IMR-90 (cell line): Measurements from ENCODE around the gene DDX10. TPM values are rescaled to one million over a fixed set of nuclear protein-coding genes. Genes with fewer than 3 reads are reported as not detected.

ENCODE experiments used
- ATAC-seq: fragments of 200-7000 bp; cut with Tn5 transposase; 2 replicates; pipeline ENCODE4 v1.9.1; 2020; ENCODE audit warnings: low read depth, mild to moderate bottlenecking, moderate library complexity
- BruUV-seq: library from RNA; stranded (reverse); fragments of 400-500 nt; replicated peaks from 2 replicates; lab custom pipeline; 2021; lab: Mats Ljungman, UMichigan
- CTCF ChIA-PET: fragments of 300-600 bp; formaldehyde crosslinking; extraction: SDS; loops from one replicate; lab custom pipeline; 2021; ENCODE audit warnings: antibody characterized with exemption; lab: Yijun Ruan, JAX
- POLR2A ChIA-PET: fragments of 300-600 bp; sonication (Branson Sonifier 250); formaldehyde crosslinking; loops from one replicate; lab custom pipeline; 2022; ENCODE audit warnings: antibody characterized with exemption; ENCODE audit not compliant: unreplicated experiment; lab: Charles Lee
- DNase-seq: peaks from one replicate; pipeline ENCODE4 v3.0.0; 2013
- H2AFZ ChIP-seq: replicated peaks from 2 replicates; pipeline ENCODE3; 2013; ENCODE audit warnings: low read length, mild to moderate bottlenecking; ENCODE audit not compliant: poor library complexity
- H2AK5ac ChIP-seq: 2 replicates; pipeline ENCODE4 v1.6.1; 2013; ENCODE audit warnings: low read depth, low read length, inconsistent platforms
- H2AK9ac ChIP-seq: replicated peaks from 2 replicates; pipeline ENCODE3; 2013; ENCODE audit warnings: mild to moderate bottlenecking, low read depth, low read length, moderate library complexity; ENCODE audit not compliant: poor library complexity
- H2BK120ac ChIP-seq: 2 replicates; pipeline ENCODE4 v1.6.1; 2013; ENCODE audit warnings: low read depth, low read length, inconsistent platforms
- H2BK15ac ChIP-seq: 3 replicates; pipeline ENCODE4 v1.6.1; 2013; ENCODE audit warnings: low read depth, low read length, inconsistent platforms
- H2BK20ac ChIP-seq: 2 replicates; pipeline ENCODE4 v1.6.1; 2013; ENCODE audit warnings: low read depth, mild to moderate bottlenecking, inconsistent platforms, low read length, moderate library complexity
- H2BK5ac ChIP-seq: 2 replicates; pipeline ENCODE4 v1.6.1; 2013; ENCODE audit warnings: mild to moderate bottlenecking, low read depth, low read length, inconsistent platforms; ENCODE audit not compliant: poor library complexity, severe bottlenecking
- H3K14ac ChIP-seq: replicated peaks from 2 replicates; pipeline ENCODE4 v1.6.1; 2013; ENCODE audit warnings: low read depth, low read length, inconsistent platforms
- H3K18ac ChIP-seq: 2 replicates; pipeline ENCODE4 v1.6.1; 2013; ENCODE audit warnings: low read depth, low read length, control low read depth
- H3K23ac ChIP-seq: 2 replicates; pipeline ENCODE4 v1.6.1; 2013; ENCODE audit warnings: low read depth, low read length, inconsistent platforms
- H3K27ac ChIP-seq: 2 replicates; pipeline ENCODE4 v1.5.1; 2013; ENCODE audit warnings: mild to moderate bottlenecking, control low read depth, low read length; ENCODE audit not compliant: insufficient read depth
- H3K27me3 ChIP-seq: 2 replicates; pipeline ENCODE4 v1.6.1; 2013; ENCODE audit warnings: low read length; ENCODE audit not compliant: control insufficient read depth, insufficient read depth
- H3K36me3 ChIP-seq: 2 replicates; pipeline ENCODE4 v1.6.1; 2013; ENCODE audit warnings: low read length, mixed read lengths; ENCODE audit not compliant: control insufficient read depth, insufficient read depth
- H3K4ac ChIP-seq: 2 replicates; pipeline ENCODE4 v1.6.1; 2013; ENCODE audit warnings: low read depth, low read length, inconsistent platforms
- H3K4me1 ChIP-seq: 2 replicates; pipeline ENCODE4 v1.6.1; 2013; ENCODE audit warnings: low read length, mixed read lengths; ENCODE audit not compliant: control insufficient read depth, insufficient read depth
- H3K4me2 ChIP-seq: 2 replicates; pipeline ENCODE4 v1.6.1; 2013; ENCODE audit warnings: low read depth, mild to moderate bottlenecking, control low read depth, low read length, moderate library complexity
- H3K4me3 ChIP-seq: 2 replicates; pipeline ENCODE4 v1.5.1; 2013; ENCODE audit warnings: low read depth, mild to moderate bottlenecking, control low read depth, low read length, moderate library complexity; ENCODE audit not compliant: insufficient read depth
- H3K56ac ChIP-seq: 2 replicates; pipeline ENCODE4 v1.6.1; 2013; ENCODE audit warnings: low read length, inconsistent platforms; ENCODE audit not compliant: insufficient read depth; ENCODE audit errors: extremely low read depth
- H3K79me1 ChIP-seq, 2 experiments: 2 replicates each; pipeline ENCODE4 v1.6.1; 2013; ENCODE audit warnings: low read length in 2 of 2, inconsistent platforms in 1 of 2, low read depth in 1 of 2
- H3K9ac ChIP-seq: 2 replicates; pipeline ENCODE4 v1.6.1; 2013; ENCODE audit warnings: low read depth, low read length, control low read depth
- H3K9me1 ChIP-seq: 2 replicates; pipeline ENCODE4 v1.6.1; 2013; ENCODE audit warnings: low read length, inconsistent platforms; ENCODE audit not compliant: insufficient read depth
- H3K9me3 ChIP-seq: 2 replicates; pipeline ENCODE4 v1.6.1; 2013; ENCODE audit warnings: low read length; ENCODE audit not compliant: control insufficient read depth, insufficient read depth
- H4K20me1 ChIP-seq: 2 replicates; pipeline ENCODE4 v1.6.1; 2013; ENCODE audit warnings: low read length, inconsistent platforms; ENCODE audit not compliant: insufficient read depth
- H4K5ac ChIP-seq: 2 replicates; pipeline ENCODE4 v1.6.1; 2013; ENCODE audit warnings: mild to moderate bottlenecking, low read depth, low read length, control low read depth
- H4K8ac ChIP-seq, 2 experiments: 2 replicates each; pipeline ENCODE4 v1.6.1; 2013; ENCODE audit warnings: low read depth in 2 of 2, low read length in 2 of 2, control low read depth in 1 of 2, inconsistent platforms in 1 of 2
- H4K91ac ChIP-seq: 2 replicates; pipeline ENCODE4 v1.6.1; 2013; ENCODE audit warnings: low read depth, low read length, inconsistent platforms; ENCODE audit not compliant: insufficient read depth
- FOS ChIP-seq: fragments of 150-350 bp; IDR thresholded peaks from 2 replicates; pipeline ENCODE4 v1.6.1; 2016; ENCODE audit warnings: low read depth, low read length
- MAFK ChIP-seq: IDR thresholded peaks from 2 replicates; pipeline ENCODE4 v1.6.1; 2012; ENCODE audit warnings: low read depth, low read length, improper control_type of control experiment
- RAD21 ChIP-seq: IDR thresholded peaks from 2 replicates; pipeline ENCODE4 v1.6.1; 2012; ENCODE audit warnings: low read length, improper control_type of control experiment
- SMC3 ChIP-seq: fragments of 150-350 bp; IDR thresholded peaks from 2 replicates; pipeline ENCODE4 v1.6.1; 2016; ENCODE audit warnings: low read depth, mild to moderate bottlenecking, antibody characterized with exemption, low read length, moderate library complexity
- WGBS, 2 experiments: methylation state at CpG; one replicate each; pipeline versions ENCODE4 v1.1.5 to v1.1.7; 2013; ENCODE audit warnings: missing lambda C conversion rate in 2 of 2; ENCODE audit not compliant: insufficient read length in 1 of 2; ENCODE audit errors: extremely low coverage in 2 of 2; 5-methylcytosine and 5-hydroxymethylcytosine counted together
- dilution Hi-C: fragments of 300-500 bp; cut with HindIII; formaldehyde crosslinking; loops from one replicate; pipeline ENCODE4 v1.14.3; 2018; ENCODE audit warnings: low sequenced_read_pairs; ENCODE audit not compliant: unreplicated experiment
- in situ Hi-C: fragments of 300-500 bp; cut with MboI; formaldehyde crosslinking; loops from 3 replicates; pipeline ENCODE4 v1.14.3; 2019; ENCODE audit warnings: low sequenced_read_pairs, inconsistent platforms, mixed read lengths
- intact Hi-C: fragments of 100-400 bp; cut with micrococcal nuclease; formaldehyde crosslinking; loops from 2 replicates; pipeline ENCODE4 v1.10.0; 2022
- polyA plus RNA-seq, 3 experiments: library from polyadenylated mRNA; depleted of rRNA; stranded (reverse); fragments of >200 nt; gene quantifications; 2 replicates each; pipeline ENCODE4 v1.2.3, GENCODE V29; 2012; ENCODE audit warnings: low replicate concordance in 1 of 3
- total RNA-seq: library from RNA; depleted of rRNA; stranded (reverse); fragments of >200 nt; gene quantifications from 2 replicates; pipeline ENCODE4 v1.2.3, GENCODE V29; 2012
- TF ChIP-seq, protein P1 (sequence below): fragments of 150-350 bp; IDR thresholded peaks from 2 replicates; pipeline ENCODE4 v1.6.1; 2016; ENCODE audit warnings: low read depth, mild to moderate bottlenecking, low read length, moderate library complexity, borderline replicate concordance

DDX10 gene
- total and polyA plus RNA-seq, 2 of the 4 experiments (the other 2 are of a cell fraction): 20.0 to 31.9 TPM

DNA sequence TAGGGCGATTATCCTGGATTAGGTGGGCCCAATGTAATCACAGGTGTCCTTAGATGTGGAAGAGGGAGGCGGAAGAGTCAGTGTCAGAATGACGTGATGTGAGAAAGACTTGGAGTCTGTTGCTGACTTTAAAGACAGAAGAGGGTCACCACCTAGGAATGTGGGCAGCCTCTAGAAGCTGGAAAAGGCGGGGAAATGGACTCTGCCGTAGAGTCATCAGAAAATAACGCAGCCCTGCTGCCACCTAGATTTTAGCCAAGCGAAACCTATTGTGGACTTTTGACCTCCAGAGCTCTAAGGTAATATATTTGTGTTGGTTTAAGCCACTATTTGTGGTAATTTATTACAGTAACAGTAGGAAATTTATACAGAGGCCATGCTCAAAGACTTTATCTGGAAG is 4.8 kb downstream of the DDX10 start:
- in situ Hi-C loops: loop anchor here (25.0 kb wide), 1 partner anchor 1082 kb away; the partner anchor contains the start of gene ELMOD1
- TF ChIP-seq RAD21 (no peak), FOS (no peak), SMC3 (no peak), MAFK (no peak)
- TF ChIP-seq, protein P1, sequence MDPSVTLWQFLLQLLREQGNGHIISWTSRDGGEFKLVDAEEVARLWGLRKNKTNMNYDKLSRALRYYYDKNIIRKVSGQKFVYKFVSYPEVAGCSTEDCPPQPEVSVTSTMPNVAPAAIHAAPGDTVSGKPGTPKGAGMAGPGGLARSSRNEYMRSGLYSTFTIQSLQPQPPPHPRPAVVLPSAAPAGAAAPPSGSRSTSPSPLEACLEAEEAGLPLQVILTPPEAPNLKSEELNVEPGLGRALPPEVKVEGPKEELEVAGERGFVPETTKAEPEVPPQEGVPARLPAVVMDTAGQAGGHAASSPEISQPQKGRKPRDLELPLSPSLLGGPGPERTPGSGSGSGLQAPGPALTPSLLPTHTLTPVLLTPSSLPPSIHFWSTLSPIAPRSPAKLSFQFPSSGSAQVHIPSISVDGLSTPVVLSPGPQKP: no peak
- no peak overlapping the region for H3K27ac ChIP-seq
- DNase-seq (no peak), ATAC-seq (no peak)
- no peaks in the 10 kb centered on the region for H4K20me1 ChIP-seq
- H3K79me1 ChIP-seq: peaks cover 24 to 60% of the 10 kb centered on the region in 2 experiments
- H2BK5ac ChIP-seq: no peak overlapping the region
- H3K9me3 ChIP-seq: no peaks in the 10 kb centered on the region
- H2BK15ac ChIP-seq: no peak overlapping the region
- dilution Hi-C loops: no loop called here
- ChIA-PET CTCF (interaction anchor here (0.6 kb wide), 1 partner anchor 480 kb away, joined by 4 read pairs; no protein-coding TSS in a partner anchor), POLR2A (no interaction called here)
- H3K4me2 ChIP-seq: no peak overlapping the region
- peaks cover 5% of the 10 kb centered on the region for H3K4me1 ChIP-seq
- no TSS peak for BruUV-seq
- no peak overlapping the region for H4K8ac ChIP-seq
- no peak overlapping the region for H3K56ac ChIP-seq
- WGBS, 2 experiments: 83% methylated on average over 1 of the region's 7 CpGs; no CpG with 5 or more reads in 1 of the 2 experiments
- H2BK20ac ChIP-seq: no peak overlapping the region
- no peak overlapping the region for H3K4ac ChIP-seq
- intact Hi-C loops: no loop called here
- no peak overlapping the region for H4K91ac ChIP-seq
- no peak overlapping the region for H3K9ac ChIP-seq
- H2AK9ac ChIP-seq: no peak overlapping the region
- H3K9me1 ChIP-seq: no peaks in the 10 kb centered on the region; the same call in none of the 2 replicates
- no peak overlapping the region for H4K5ac ChIP-seq
- H3K18ac ChIP-seq: no peak overlapping the region
- H3K36me3 ChIP-seq: 0 out of 2 replicates have a peak, but pooled peaks cover 2% of the 10 kb centered on the region
- no peak overlapping the region for H3K4me3 ChIP-seq
- no peak overlapping the region for H2AK5ac ChIP-seq
- no peak overlapping the region for H3K14ac ChIP-seq
- H3K23ac ChIP-seq: no peak overlapping the region
- no peak overlapping the region for H2BK120ac ChIP-seq
- H2AFZ ChIP-seq: no peak overlapping the region
- H3K27me3 ChIP-seq: no peaks in the 10 kb centered on the region
